ENCODE results near the gene EIF5AL1. TPM values are rescaled to one million over a fixed set of nuclear protein-coding genes. Genes with fewer than 3 reads are reported as not detected.
"Not testable (repeated sequence)": the region's sequence is repeated elsewhere in the genome, so short reads cannot be mapped to it uniquely, and the experiment has no call there.

EIF5AL1 gene
- total and polyA plus RNA-seq, 2 donors (not counting 1 experiment from before 2014, with no cell fraction given): 0.76 to 1.7 TPM

- no peak overlapping the region for H2AFZ ChIP-seq (ENCODE audit: insufficient read depth, low read depth, low read length, poor library complexity, severe bottlenecking)
- no peak overlapping the region for H3K4me2 ChIP-seq (replicated peaks; ENCODE audit: low read depth, low read length, poor library complexity, severe bottlenecking)
- H3K27ac ChIP-seq (ENCODE audit: low read length in 2 of 2): no peak overlapping the region
- intact Hi-C loops (cut with micrococcal nuclease): no loop called here
- H3K9me3 ChIP-seq (ENCODE audit: control extremely low read depth in 1 of 3, control insufficient read depth in 2 of 3, insufficient read depth in 1 of 3, low read length in 2 of 3): no peaks in the 10 kb centered on the region
- no peaks in the 10 kb centered on the region for H3K27me3 ChIP-seq (replicated peaks in 1 of 4; ENCODE audit: control extremely low read depth in 1 of 4, control insufficient read depth in 3 of 4, insufficient read depth in 4 of 4, low read length in 3 of 4)
- TF ChIP-seq EZH2 (IDR thresholded peaks at IDR 0.05; ENCODE audit: borderline replicate concordance, insufficient read depth, low read depth, low read length, poor library complexity, severe bottlenecking) (no peak), CTCF (IDR thresholded peaks at IDR 0.05) (no peak)
- Mint-ChIP-seq H3K9me3 (ENCODE audit: insufficient read depth) (no peaks in the 10 kb centered on the region), H3K27me3 (no peaks in the 10 kb centered on the region), H3K4me3 (no peak overlapping the region), H3K4me1 (no peaks in the 10 kb centered on the region), H3K27ac (no peak overlapping the region)
- ChIA-PET POLR2A (no interaction called here), CTCF (interaction anchor here (0.5 kb wide), 1 partner anchor 587 kb away, joined by 4 read pairs; no protein-coding TSS in a partner anchor)
- no peaks in the 10 kb centered on the region for H3K4me1 ChIP-seq (ENCODE audit: control insufficient read depth in 2 of 2, insufficient read depth in 2 of 2, low read length in 2 of 2)
- H4K20me1 ChIP-seq (ENCODE audit: control insufficient read depth, insufficient read depth, low read length, poor library complexity, severe bottlenecking): no peaks in the 10 kb centered on the region
- no peaks in the 10 kb centered on the region for H3K36me3 ChIP-seq (replicated peaks in 1 of 2; ENCODE audit: control extremely low read depth in 1 of 2, control insufficient read depth in 1 of 2, extremely low read depth in 1 of 2, insufficient read depth in 2 of 2, low read length in 1 of 2)
- no peaks in the 10 kb centered on the region for H3K79me2 ChIP-seq (ENCODE audit: control insufficient read depth, insufficient read depth, low read length)
- DNase-seq (no peak), ATAC-seq (ENCODE audit: low read depth) (no peak)
- WGBS (ENCODE audit: insufficient coverage): no CpG with 5 or more reads among the region's 2 CpGs
- no peak overlapping the region for H3K9ac ChIP-seq (ENCODE audit: low read length)
- H3K4me3 ChIP-seq (ENCODE audit: control extremely low read depth in 1 of 5, extremely low read depth in 1 of 5, insufficient read depth in 1 of 5, low read depth in 2 of 5, low read length in 4 of 5): no peak overlapping the region
Observed at GRCh38 chr10:79542626-79543025, 30.3 kb downstream of the EIF5AL1 start.

GRCh38 chr10:79544408-79544807, 32.1 kb downstream of the EIF5AL1 start:
- H3K9me3 ChIP-seq (ENCODE audit: control extremely low read depth in 1 of 3, control insufficient read depth in 2 of 3, insufficient read depth in 1 of 3, low read length in 2 of 3); H3K4me1 Mint-ChIP-seq; H3K4me3 ChIP-seq (ENCODE audit: control extremely low read depth in 1 of 5, extremely low read depth in 1 of 5, insufficient read depth in 1 of 5, low read depth in 2 of 5, low read length in 4 of 5); H3K27ac Mint-ChIP-seq; CTCF ChIA-PET; H3K4me1 ChIP-seq (ENCODE audit: control insufficient read depth in 2 of 2, insufficient read depth in 2 of 2, low read length in 2 of 2); DNase-seq; intact Hi-C loops (cut with micrococcal nuclease); H3K27me3 Mint-ChIP-seq; H2AFZ ChIP-seq (ENCODE audit: insufficient read depth, low read depth, low read length, poor library complexity, severe bottlenecking); H3K36me3 ChIP-seq (replicated peaks in 1 of 2; ENCODE audit: control extremely low read depth in 1 of 2, control insufficient read depth in 1 of 2, extremely low read depth in 1 of 2, insufficient read depth in 2 of 2, low read length in 1 of 2); POLR2A ChIA-PET; H3K9me3 Mint-ChIP-seq (ENCODE audit: insufficient read depth); H3K4me2 ChIP-seq (replicated peaks; ENCODE audit: low read depth, low read length, poor library complexity, severe bottlenecking); ATAC-seq (ENCODE audit: low read depth); H3K27me3 ChIP-seq (replicated peaks in 1 of 4; ENCODE audit: control extremely low read depth in 1 of 4, control insufficient read depth in 3 of 4, insufficient read depth in 4 of 4, low read length in 3 of 4); H3K9ac ChIP-seq (ENCODE audit: low read length); H3K27ac ChIP-seq (ENCODE audit: low read length in 2 of 2); H4K20me1 ChIP-seq (ENCODE audit: control insufficient read depth, insufficient read depth, low read length, poor library complexity, severe bottlenecking); H3K4me3 Mint-ChIP-seq; H3K79me2 ChIP-seq (ENCODE audit: control insufficient read depth, insufficient read depth, low read length): not testable (repeated sequence)
- no CpG with 5 or more reads among the region's 3 CpGs for WGBS (ENCODE audit: insufficient coverage)

GRCh38 chr10:79544926-79545659, 32.8 kb downstream of the EIF5AL1 start:
- ATAC-seq (ENCODE audit: low read depth); H3K27me3 ChIP-seq (replicated peaks in 1 of 4; ENCODE audit: control extremely low read depth in 1 of 4, control insufficient read depth in 3 of 4, insufficient read depth in 4 of 4, low read length in 3 of 4); DNase-seq; H3K27me3 Mint-ChIP-seq; H3K9me3 Mint-ChIP-seq (ENCODE audit: insufficient read depth); H3K36me3 ChIP-seq (replicated peaks in 1 of 2; ENCODE audit: control extremely low read depth in 1 of 2, control insufficient read depth in 1 of 2, extremely low read depth in 1 of 2, insufficient read depth in 2 of 2, low read length in 1 of 2); intact Hi-C loops (cut with micrococcal nuclease); POLR2A ChIA-PET; H3K4me1 Mint-ChIP-seq; H3K4me2 ChIP-seq (replicated peaks; ENCODE audit: low read depth, low read length, poor library complexity, severe bottlenecking); H3K4me3 ChIP-seq (ENCODE audit: control extremely low read depth in 1 of 5, extremely low read depth in 1 of 5, insufficient read depth in 1 of 5, low read depth in 2 of 5, low read length in 4 of 5); H3K27ac Mint-ChIP-seq; H3K27ac ChIP-seq (ENCODE audit: low read length in 2 of 2); H3K4me1 ChIP-seq (ENCODE audit: control insufficient read depth in 2 of 2, insufficient read depth in 2 of 2, low read length in 2 of 2); CTCF ChIA-PET; H3K9ac ChIP-seq (ENCODE audit: low read length); H3K9me3 ChIP-seq (ENCODE audit: control extremely low read depth in 1 of 3, control insufficient read depth in 2 of 3, insufficient read depth in 1 of 3, low read length in 2 of 3); H2AFZ ChIP-seq (ENCODE audit: insufficient read depth, low read depth, low read length, poor library complexity, severe bottlenecking); H3K79me2 ChIP-seq (ENCODE audit: control insufficient read depth, insufficient read depth, low read length); H3K4me3 Mint-ChIP-seq; H4K20me1 ChIP-seq (ENCODE audit: control insufficient read depth, insufficient read depth, low read length, poor library complexity, severe bottlenecking): not testable (repeated sequence)
- WGBS (ENCODE audit: insufficient coverage): 67% methylated on average over 1 of the region's 3 CpGs
